ENCODE results near the gene ARHGEF5. TPM values are rescaled to one million over a fixed set of nuclear protein-coding genes. Genes with fewer than 3 reads are reported as not detected.
A peak's percentile ranks its signal among the peaks of the same experiment; 100 is the strongest.
"Not testable (repeated sequence)": the region's sequence is repeated elsewhere in the genome, so short reads cannot be mapped to it uniquely, and the experiment has no call there.

Gene ARHGEF5
- total and polyA plus RNA-seq, 7 experiments from 2014 or later, result 2.0 to 11.4 (median 7.3) TPM

DNA sequence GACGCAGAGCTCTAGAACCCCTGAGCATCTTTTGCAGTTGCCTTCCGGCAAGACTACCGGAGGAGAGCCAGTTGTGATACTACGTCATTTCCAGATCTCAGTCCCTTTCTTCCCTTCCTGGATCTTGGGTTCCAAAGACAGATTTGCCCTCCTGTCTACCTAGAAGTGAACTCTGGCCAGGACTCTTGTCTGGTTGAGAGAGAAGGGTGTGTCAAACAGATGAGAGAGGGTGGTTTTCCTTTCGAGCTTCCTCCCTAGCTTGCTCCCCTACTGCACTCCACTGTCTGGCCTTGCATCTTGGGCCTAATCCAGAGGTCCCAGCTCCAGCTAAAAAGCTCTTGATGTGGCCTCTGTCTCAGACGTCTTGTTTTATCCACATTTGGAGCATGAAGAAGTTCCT is 983 bp downstream of the ARHGEF5 start:
- intact Hi-C loops (cut with micrococcal nuclease); H3K9me3 ChIP-seq (ENCODE audit: control insufficient read depth in 2 of 3, low read length in 3 of 3); H3K36me3 ChIP-seq (ENCODE audit: control insufficient read depth in 2 of 3, insufficient read depth in 3 of 3, low read length in 3 of 3); H3K27me3 ChIP-seq (ENCODE audit: control insufficient read depth in 2 of 2, insufficient read depth in 2 of 2, low read length in 2 of 2); H3K27ac ChIP-seq (ENCODE audit: low read depth, low read length); ATAC-seq; H3K4me1 ChIP-seq (ENCODE audit: control insufficient read depth in 2 of 2, insufficient read depth in 2 of 2, low read length in 2 of 2); H3K27ac Mint-ChIP-seq; CTCF ChIA-PET; DNase-seq; H3K27me3 Mint-ChIP-seq; H3K4me3 Mint-ChIP-seq; POLR2A ChIA-PET; H3K4me3 ChIP-seq (ENCODE audit: low read length); H3K9me3 Mint-ChIP-seq; H3K36me3 Mint-ChIP-seq: not testable (repeated sequence)
- H3K4me1 Mint-ChIP-seq, result peaks cover 5 to 22% (median 10%) of the 10 kb centered on the region in 7 donors

DNA sequence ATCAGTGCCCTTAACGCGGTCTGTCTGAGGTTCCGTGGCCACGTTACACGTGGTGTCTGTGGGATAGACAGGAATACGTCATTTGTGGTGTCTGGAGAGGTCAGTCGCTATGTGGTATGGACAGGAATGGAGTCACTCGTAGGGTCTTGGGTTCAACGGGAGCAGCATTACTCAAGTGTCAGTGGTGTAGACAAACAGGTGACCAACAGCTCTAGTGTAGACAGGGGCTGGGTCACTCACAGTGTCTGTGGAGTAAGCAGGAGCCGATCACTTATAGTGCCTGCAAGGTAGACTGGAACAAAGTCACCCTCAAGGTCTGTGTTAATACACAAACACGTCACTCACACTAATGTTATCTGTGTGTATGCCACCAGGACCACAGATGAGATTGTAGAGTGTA is 1.7 kb downstream of the ARHGEF5 start:
- peak; percentile 6 for ATAC-seq

DNA sequence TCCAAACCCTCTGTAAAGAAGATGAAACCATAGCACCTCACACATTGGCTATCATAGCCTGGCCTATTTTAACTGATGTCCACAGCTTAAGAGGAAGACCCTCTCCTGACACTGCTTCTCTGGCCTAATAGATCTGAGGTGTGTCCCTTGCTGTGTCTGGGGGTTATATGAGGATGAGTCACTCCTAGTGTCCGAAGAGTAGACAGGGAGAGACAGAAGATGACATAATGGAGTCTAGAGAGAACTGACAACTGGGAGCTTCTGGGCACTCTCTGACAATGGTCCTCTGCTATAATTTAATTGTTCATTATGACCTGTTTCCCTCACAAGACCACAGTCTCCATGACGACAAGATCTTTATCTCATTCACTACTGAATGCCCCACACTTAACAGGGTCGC is 6.9 kb downstream of the ARHGEF5 start:
- POLR2A ChIA-PET; H3K9me3 Mint-ChIP-seq; H3K36me3 Mint-ChIP-seq; intact Hi-C loops (cut with micrococcal nuclease); H3K4me3 Mint-ChIP-seq; H3K27ac Mint-ChIP-seq; CTCF ChIA-PET; H3K4me3 ChIP-seq (ENCODE audit: low read length); H3K9me3 ChIP-seq (ENCODE audit: control insufficient read depth in 2 of 3, low read length in 3 of 3); ATAC-seq; DNase-seq; H3K4me1 ChIP-seq (ENCODE audit: control insufficient read depth in 2 of 2, insufficient read depth in 2 of 2, low read length in 2 of 2); H3K27me3 ChIP-seq (ENCODE audit: control insufficient read depth in 2 of 2, insufficient read depth in 2 of 2, low read length in 2 of 2); H3K27me3 Mint-ChIP-seq; H3K27ac ChIP-seq (ENCODE audit: low read depth, low read length); H3K36me3 ChIP-seq (ENCODE audit: control insufficient read depth in 2 of 3, insufficient read depth in 3 of 3, low read length in 3 of 3); H3K4me1 Mint-ChIP-seq: not testable (repeated sequence)

More for the DNA sequence above, 1.7 kb downstream of the ARHGEF5 start:
- H3K4me1 Mint-ChIP-seq, result peaks cover 5 to 22% (median 10%) of the 10 kb centered on the region in 7 donors
- H3K4me3 Mint-ChIP-seq; CTCF ChIA-PET; H3K27me3 Mint-ChIP-seq; H3K36me3 Mint-ChIP-seq; H3K4me1 ChIP-seq (ENCODE audit: control insufficient read depth in 2 of 2, insufficient read depth in 2 of 2, low read length in 2 of 2); H3K9me3 Mint-ChIP-seq; DNase-seq; H3K36me3 ChIP-seq (ENCODE audit: control insufficient read depth in 2 of 3, insufficient read depth in 3 of 3, low read length in 3 of 3); H3K9me3 ChIP-seq (ENCODE audit: control insufficient read depth in 2 of 3, low read length in 3 of 3); H3K27ac ChIP-seq (ENCODE audit: low read depth, low read length); intact Hi-C loops (cut with micrococcal nuclease); H3K27ac Mint-ChIP-seq; H3K27me3 ChIP-seq (ENCODE audit: control insufficient read depth in 2 of 2, insufficient read depth in 2 of 2, low read length in 2 of 2); H3K4me3 ChIP-seq (ENCODE audit: low read length); POLR2A ChIA-PET: not testable (repeated sequence)

DNA sequence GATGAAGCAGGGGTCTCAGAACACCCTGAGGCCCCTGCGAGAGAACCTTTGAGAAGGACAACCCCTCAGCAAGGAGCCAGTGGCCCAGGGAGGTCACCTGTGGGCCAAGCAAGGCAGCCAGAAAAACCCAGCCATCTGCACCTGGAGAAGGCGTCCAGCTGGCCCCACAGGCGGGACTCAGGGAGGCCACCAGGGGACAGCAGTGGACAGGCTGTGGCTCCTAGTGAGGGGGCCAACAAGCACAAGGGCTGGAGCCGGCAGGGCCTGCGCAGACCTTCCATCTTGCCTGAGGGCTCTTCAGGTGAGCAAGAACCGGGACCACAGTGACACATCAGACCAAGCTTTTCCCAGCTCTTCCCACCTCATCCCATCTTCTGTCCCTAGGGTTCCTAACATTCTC is 10.3 kb downstream of the ARHGEF5 start:
- H3K36me3 Mint-ChIP-seq; H3K4me1 ChIP-seq (ENCODE audit: control insufficient read depth in 2 of 2, insufficient read depth in 2 of 2, low read length in 2 of 2); H3K36me3 ChIP-seq (ENCODE audit: control insufficient read depth in 2 of 3, insufficient read depth in 3 of 3, low read length in 3 of 3); intact Hi-C loops (cut with micrococcal nuclease); POLR2A ChIA-PET; H3K9me3 ChIP-seq (ENCODE audit: control insufficient read depth in 2 of 3, low read length in 3 of 3); H3K4me3 Mint-ChIP-seq; ATAC-seq; H3K27me3 Mint-ChIP-seq; H3K27me3 ChIP-seq (ENCODE audit: control insufficient read depth in 2 of 2, insufficient read depth in 2 of 2, low read length in 2 of 2); H3K4me3 ChIP-seq (ENCODE audit: low read length); DNase-seq; H3K4me1 Mint-ChIP-seq; H3K27ac ChIP-seq (ENCODE audit: low read depth, low read length); H3K9me3 Mint-ChIP-seq; H3K27ac Mint-ChIP-seq; CTCF ChIA-PET: not testable (repeated sequence)

DNA sequence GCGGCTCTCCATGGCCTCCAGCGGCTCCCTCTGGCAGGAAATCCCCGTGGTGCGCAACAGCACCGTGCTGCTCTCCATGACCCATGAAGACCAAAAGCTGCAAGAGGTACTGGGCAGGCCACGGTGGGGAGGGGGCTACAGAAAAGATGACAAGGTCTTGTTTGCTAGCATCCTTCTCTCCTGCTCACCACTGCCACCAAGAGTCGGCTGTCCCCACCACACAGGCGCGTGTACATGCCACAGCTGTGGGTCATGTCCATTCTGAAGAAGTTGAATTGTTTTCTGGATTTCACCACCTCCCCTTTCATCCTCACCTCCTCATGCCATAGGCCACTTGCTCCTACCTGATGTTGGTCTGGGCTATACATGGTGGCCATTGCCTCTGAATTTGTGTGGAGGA is 12.0 kb downstream of the ARHGEF5 start:
- H3K27ac Mint-ChIP-seq; H3K4me3 ChIP-seq (ENCODE audit: low read length); H3K4me1 Mint-ChIP-seq; H3K27ac ChIP-seq (ENCODE audit: low read depth, low read length); H3K4me3 Mint-ChIP-seq; intact Hi-C loops (cut with micrococcal nuclease); H3K9me3 Mint-ChIP-seq; H3K27me3 Mint-ChIP-seq; H3K36me3 ChIP-seq (ENCODE audit: control insufficient read depth in 2 of 3, insufficient read depth in 3 of 3, low read length in 3 of 3); H3K9me3 ChIP-seq (ENCODE audit: control insufficient read depth in 2 of 3, low read length in 3 of 3); ATAC-seq; DNase-seq; H3K4me1 ChIP-seq (ENCODE audit: control insufficient read depth in 2 of 2, insufficient read depth in 2 of 2, low read length in 2 of 2); H3K27me3 ChIP-seq (ENCODE audit: control insufficient read depth in 2 of 2, insufficient read depth in 2 of 2, low read length in 2 of 2); POLR2A ChIA-PET; CTCF ChIA-PET; H3K36me3 Mint-ChIP-seq: not testable (repeated sequence)

DNA sequence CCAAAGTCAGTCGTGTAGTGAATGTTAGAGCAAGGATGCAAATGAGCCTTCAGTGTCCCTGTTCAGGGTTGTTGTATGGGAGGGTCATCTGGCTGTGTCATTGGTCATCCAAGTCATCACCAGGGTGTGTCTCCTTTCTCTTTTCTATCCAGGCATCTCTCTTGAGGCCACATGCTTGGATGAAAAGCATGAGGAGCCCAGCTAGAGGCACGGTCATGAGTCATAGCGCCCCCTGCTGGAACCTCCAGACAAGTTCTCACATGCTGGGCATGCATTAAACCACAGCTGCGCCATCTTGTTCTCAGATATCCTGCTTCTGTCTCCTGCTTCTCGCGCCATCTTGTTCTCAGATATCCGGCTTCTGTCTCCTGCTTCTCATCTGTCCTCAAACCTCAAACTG is 14.0 kb downstream of the ARHGEF5 start:
- ATAC-seq; H3K27ac Mint-ChIP-seq; POLR2A ChIA-PET; H3K4me3 ChIP-seq (ENCODE audit: low read length); H3K4me1 ChIP-seq (ENCODE audit: control insufficient read depth in 2 of 2, insufficient read depth in 2 of 2, low read length in 2 of 2); H3K9me3 ChIP-seq (ENCODE audit: control insufficient read depth in 2 of 3, low read length in 3 of 3); DNase-seq; H3K4me1 Mint-ChIP-seq; CTCF ChIA-PET; H3K9me3 Mint-ChIP-seq; H3K27me3 ChIP-seq (ENCODE audit: control insufficient read depth in 2 of 2, insufficient read depth in 2 of 2, low read length in 2 of 2); H3K4me3 Mint-ChIP-seq; intact Hi-C loops (cut with micrococcal nuclease); H3K36me3 Mint-ChIP-seq; H3K36me3 ChIP-seq (ENCODE audit: control insufficient read depth in 2 of 3, insufficient read depth in 3 of 3, low read length in 3 of 3); H3K27ac ChIP-seq (ENCODE audit: low read depth, low read length); H3K27me3 Mint-ChIP-seq: not testable (repeated sequence)

DNA sequence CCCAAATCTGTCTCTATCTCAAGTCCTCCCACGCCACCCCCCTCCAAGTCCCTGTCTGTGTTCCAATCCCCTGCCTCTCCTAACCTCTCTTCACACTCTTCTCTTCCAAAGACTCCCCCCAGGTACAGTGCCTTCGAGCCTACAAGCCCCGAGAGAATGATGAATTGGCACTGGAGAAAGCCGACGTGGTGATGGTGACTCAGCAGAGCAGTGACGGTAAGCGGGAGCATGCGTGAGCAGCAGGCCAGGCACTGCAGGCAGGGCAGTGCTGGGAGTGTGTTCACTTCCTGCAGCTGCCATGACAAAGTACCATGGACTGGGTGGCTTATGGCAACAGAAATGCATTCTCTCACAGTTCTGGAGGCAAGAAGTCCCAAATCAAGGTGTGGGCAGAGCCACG is 23.4 kb downstream of the ARHGEF5 start:
- Mint-ChIP-seq H3K9me3 (peaks cover 0 to 2% (median 0%) of the 10 kb centered on the region in 11 donors), H3K27me3 (no peaks in the 10 kb centered on the region), H3K27ac (no peak overlapping the region), H3K4me3 (no peak overlapping the region), H3K36me3 (peaks cover 9 to 28% (median 20%) of the 10 kb centered on the region in 5 donors), H3K4me1 (peaks cover 0 to 3% (median 0%) of the 10 kb centered on the region in 7 donors)
- Histone ChIP-seq H3K27ac (ENCODE audit: low read depth, low read length) (no peak overlapping the region), H3K4me1 (ENCODE audit: control insufficient read depth in 2 of 2, insufficient read depth in 2 of 2, low read length in 2 of 2) (no peaks in the 10 kb centered on the region), H3K9me3 (ENCODE audit: control insufficient read depth in 2 of 3, low read length in 3 of 3) (no peaks in the 10 kb centered on the region), H3K4me3 (ENCODE audit: low read length) (no peak overlapping the region), H3K36me3 (ENCODE audit: control insufficient read depth in 2 of 3, insufficient read depth in 3 of 3, low read length in 3 of 3) (peaks cover 0 to 13% (median 0%) of the 10 kb centered on the region in 3 experiments), H3K27me3 (ENCODE audit: control insufficient read depth in 2 of 2, insufficient read depth in 2 of 2, low read length in 2 of 2) (no peaks in the 10 kb centered on the region)
- DNase-seq (no peak), ATAC-seq (no peak)
- intact Hi-C loops (cut with micrococcal nuclease), result no loop called here
- ChIA-PET POLR2A (no interaction called here), CTCF (no interaction called here)
